C4-2B (cell line): Measurements from ENCODE around the gene RINL.

Experiments used
- H3K27ac ChIP-seq: fragments of 450-650 bp; 2 replicates; pipeline ENCODE4 v1.5.1; 2017
- ZFX ChIP-seq: fragments of 450-650 bp; IDR thresholded peaks from 2 replicates; pipeline ENCODE4 v1.6.1; 2017
- TF ChIP-seq, protein P1 (sequence below): fragments of 450-650 bp; conservative IDR thresholded peaks from 2 replicates; pipeline ENCODE4 v1.5.1; 2017; ENCODE audit warnings: mild to moderate bottlenecking

Gene RINL

DNA sequence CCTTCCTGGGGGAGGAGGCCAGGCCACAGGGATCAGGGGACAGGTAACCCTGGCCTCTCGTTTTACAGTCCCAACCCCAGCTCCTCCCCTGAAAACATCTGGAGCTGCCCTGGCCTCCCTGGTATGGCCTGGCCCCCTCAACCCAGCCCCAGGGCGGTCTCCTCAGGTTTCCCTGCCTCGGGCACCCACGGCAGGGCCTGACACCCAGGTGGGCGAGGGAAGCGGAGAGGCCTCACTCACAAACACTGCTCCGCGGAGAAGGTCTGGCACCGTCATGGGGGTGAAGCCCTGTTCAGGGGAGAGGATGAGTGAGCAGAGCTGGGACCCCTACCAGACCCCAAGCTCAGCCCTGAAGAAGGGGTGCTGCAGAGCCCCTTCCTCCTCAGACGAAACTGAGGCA is 40.5 kb upstream of the RINL start:
- TF ChIP-seq, protein P1, sequence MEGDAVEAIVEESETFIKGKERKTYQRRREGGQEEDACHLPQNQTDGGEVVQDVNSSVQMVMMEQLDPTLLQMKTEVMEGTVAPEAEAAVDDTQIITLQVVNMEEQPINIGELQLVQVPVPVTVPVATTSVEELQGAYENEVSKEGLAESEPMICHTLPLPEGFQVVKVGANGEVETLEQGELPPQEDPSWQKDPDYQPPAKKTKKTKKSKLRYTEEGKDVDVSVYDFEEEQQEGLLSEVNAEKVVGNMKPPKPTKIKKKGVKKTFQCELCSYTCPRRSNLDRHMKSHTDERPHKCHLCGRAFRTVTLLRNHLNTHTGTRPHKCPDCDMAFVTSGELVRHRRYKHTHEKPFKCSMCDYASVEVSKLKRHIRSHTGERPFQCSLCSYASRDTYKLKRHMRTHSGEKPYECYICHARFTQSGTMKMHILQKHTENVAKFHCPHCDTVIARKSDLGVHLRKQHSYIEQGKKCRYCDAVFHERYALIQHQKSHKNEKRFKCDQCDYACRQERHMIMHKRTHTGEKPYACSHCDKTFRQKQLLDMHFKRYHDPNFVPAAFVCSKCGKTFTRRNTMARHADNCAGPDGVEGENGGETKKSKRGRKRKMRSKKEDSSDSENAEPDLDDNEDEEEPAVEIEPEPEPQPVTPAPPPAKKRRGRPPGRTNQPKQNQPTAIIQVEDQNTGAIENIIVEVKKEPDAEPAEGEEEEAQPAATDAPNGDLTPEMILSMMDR: no peak
- no peak for TF ChIP-seq ZFX

GRCh38 chr19:38917921-38918491 is 39.9 kb upstream of the RINL start:
- TF ChIP-seq, protein P1: no peak
- no peak for TF ChIP-seq ZFX
- H3K27ac ChIP-seq: no peak overlapping the region

More for the DNA sequence above, 40.5 kb upstream of the RINL start:
- H3K27ac ChIP-seq: no peak overlapping the region

DNA sequence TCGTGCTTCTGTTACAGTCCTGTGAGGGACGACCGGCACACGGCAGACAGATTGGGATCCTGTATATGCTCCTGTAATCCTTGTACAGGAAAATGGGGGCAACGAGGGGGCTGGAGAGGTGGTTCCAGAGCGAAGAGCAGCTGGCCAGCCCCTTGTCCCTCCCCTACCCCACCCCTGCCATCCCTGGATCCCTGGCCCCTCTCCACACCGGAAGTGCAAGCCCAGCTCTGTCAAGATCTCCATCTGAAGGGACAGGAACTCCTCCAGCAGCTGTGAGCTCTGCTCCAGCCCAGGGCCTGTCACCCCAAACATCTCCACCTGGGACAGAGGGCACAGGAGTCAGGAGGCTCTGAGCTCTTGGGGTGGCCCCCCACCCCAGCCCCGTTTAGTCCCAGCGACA is 39.4 kb upstream of the RINL start:
- TF ChIP-seq, protein P1: no peak
- no peak for TF ChIP-seq ZFX
- H3K27ac ChIP-seq: no peak overlapping the region

DNA sequence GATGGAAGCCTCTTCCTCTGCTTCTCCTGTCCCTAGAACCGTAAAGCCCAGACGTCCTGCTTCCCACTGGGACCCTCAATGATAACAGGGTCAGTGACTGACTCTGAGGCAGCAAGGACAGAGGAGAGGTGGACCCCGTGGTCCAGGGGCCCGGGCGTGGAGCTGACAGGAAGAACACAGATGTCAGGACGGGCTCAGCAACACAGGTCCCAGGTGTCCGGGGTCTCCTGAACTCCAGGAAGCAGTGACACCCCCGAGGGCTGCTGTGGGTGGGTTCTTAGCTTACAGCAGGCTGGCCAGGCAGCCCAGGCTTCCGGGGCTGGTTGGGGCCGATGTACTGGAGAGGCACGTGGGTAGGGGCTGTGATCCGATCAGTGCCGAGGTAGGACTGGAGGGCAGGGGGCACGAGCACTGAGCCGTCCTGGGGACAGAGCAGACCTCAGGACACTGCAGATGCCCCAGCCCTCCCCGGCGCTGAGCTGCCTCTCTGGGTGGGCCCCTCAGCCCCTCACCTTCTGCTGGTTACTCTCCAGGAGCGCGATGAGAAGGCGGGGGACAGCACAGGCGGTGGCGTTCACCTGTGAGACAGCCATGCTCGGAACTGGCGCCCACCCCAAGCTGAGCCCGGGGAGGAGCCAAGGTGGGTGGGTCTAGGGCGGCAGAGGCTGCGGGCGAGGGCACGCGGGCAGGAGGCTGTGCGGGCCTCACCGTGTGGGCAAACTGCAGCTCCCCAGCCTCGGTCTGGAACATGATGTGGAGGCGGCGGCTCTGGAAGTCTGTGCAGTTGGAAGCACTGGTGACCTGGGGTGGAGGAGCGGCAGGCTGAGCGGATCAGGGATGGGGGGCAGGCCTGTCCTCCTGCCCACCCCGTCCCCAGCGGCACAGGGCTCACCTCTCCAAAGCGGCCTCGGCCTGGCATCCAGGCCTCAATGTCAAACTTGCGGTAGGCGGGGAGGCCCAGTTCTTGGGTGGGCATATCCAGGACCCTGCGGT is 37.5 kb upstream of the RINL start:
- H3K27ac ChIP-seq: no peak overlapping the region
- TF ChIP-seq, protein P1: no peak
- TF ChIP-seq ZFX: no peak

- TF ChIP-seq, protein P1: no peak
- TF ChIP-seq ZFX: no peak
These were observed 35.9 kb upstream of the RINL start for GRCh38 chr19:38913958-38914357.

GRCh38 chr19:38912600-38913514 is 34.8 kb upstream of the RINL start:
- H3K27ac ChIP-seq: no peak overlapping the region
- no peak for TF ChIP-seq ZFX
- TF ChIP-seq, protein P1: no peak

More at GRCh38 chr19:38913958-38914357, 35.9 kb upstream of the RINL start:
- H3K27ac ChIP-seq: no peak overlapping the region
